Activated T-helper 9 cell treated with anti-CD3 and anti-CD28 coated beads, Interleukin-2, amount 50 U/mL, for 16 hours (primary cell): ENCODE results near the gene FHAD1.
"Not testable (repeated sequence)": the region's sequence is repeated elsewhere in the genome, so short reads cannot be mapped to it uniquely, and the experiment has no call there.

ENCODE experiments used
- DNase-seq: peaks from one replicate; pipeline ENCODE4 v3.0.0-alpha.2; 2020; ENCODE audit warnings: low read depth

Gene FHAD1

GRCh38 chr1:15305468-15305770 lies 58.4 kb downstream of the FHAD1 start:
- no peak for DNase-seq

GRCh38 chr1:15306352-15306751 lies 59.3 kb downstream of the FHAD1 start:
- DNase-seq, result not testable (repeated sequence)

- no peak for DNase-seq
Observed at GRCh38 chr1:15308135-15308534, 61.1 kb downstream of the FHAD1 start.

GRCh38 chr1:15308621-15309027 lies 61.6 kb downstream of the FHAD1 start:
- no peak for DNase-seq

GRCh38 chr1:15309687-15310086 lies 62.7 kb downstream of the FHAD1 start:
- no peak for DNase-seq

GRCh38 chr1:15310544-15310943 lies 63.5 kb downstream of the FHAD1 start:
- no peak for DNase-seq

GRCh38 chr1:15311122-15311822 lies 64.2 kb downstream of the FHAD1 start:
- no peak for DNase-seq

GRCh38 chr1:15311880-15312279 lies 64.9 kb downstream of the FHAD1 start:
- DNase-seq, result no peak

GRCh38 chr1:15312626-15313411 lies 65.8 kb downstream of the FHAD1 start:
- no peak for DNase-seq

GRCh38 chr1:15314328-15315281 lies 67.6 kb downstream of the FHAD1 start:
- no peak for DNase-seq

- no peak for DNase-seq
Observed at GRCh38 chr1:15315815-15316214, 68.8 kb downstream of the FHAD1 start.

GRCh38 chr1:15316510-15316909 lies 69.5 kb downstream of the FHAD1 start:
- DNase-seq, result no peak

- DNase-seq, result no peak
Observed at GRCh38 chr1:15320267-15320666, 73.2 kb downstream of the FHAD1 start.

- no peak for DNase-seq
Observed at GRCh38 chr1:15321601-15322000, 74.6 kb downstream of the FHAD1 start.

- DNase-seq, result no peak
Observed at GRCh38 chr1:15322648-15323350, 75.8 kb downstream of the FHAD1 start.

- DNase-seq, result peak; percentile 58
Observed at GRCh38 chr1:15323351-15323988, 76.4 kb downstream of the FHAD1 start.

GRCh38 chr1:15323989-15324868 lies 77.2 kb downstream of the FHAD1 start:
- DNase-seq, result no peak

GRCh38 chr1:15324869-15325335 lies 77.9 kb downstream of the FHAD1 start:
- DNase-seq, result no peak

- DNase-seq, result no peak
Observed at GRCh38 chr1:15325375-15326085, 78.5 kb downstream of the FHAD1 start.
